IMR-90 (cell line): ENCODE measurements around the gene FEM1A. TPM values are rescaled to one million over a fixed set of nuclear protein-coding genes. Genes with fewer than 3 reads are reported as not detected.

Experiments
- ATAC-seq: fragments of 200-7000 bp; cut with Tn5 transposase; 2 replicates; pipeline ENCODE4 v1.9.1; 2020; ENCODE audit warnings: low read depth, mild to moderate bottlenecking, moderate library complexity
- BruUV-seq: library from RNA; stranded (reverse); fragments of 400-500 nt; replicated peaks from 2 replicates; lab custom pipeline; 2021; lab: Mats Ljungman, UMichigan
- CTCF ChIA-PET: fragments of 300-600 bp; formaldehyde crosslinking; extraction: SDS; loops from one replicate; lab custom pipeline; 2021; ENCODE audit warnings: antibody characterized with exemption; lab: Yijun Ruan, JAX
- POLR2A ChIA-PET: fragments of 300-600 bp; sonication (Branson Sonifier 250); formaldehyde crosslinking; loops from one replicate; lab custom pipeline; 2022; ENCODE audit warnings: antibody characterized with exemption; ENCODE audit not compliant: unreplicated experiment; lab: Charles Lee
- DNase-seq: peaks from one replicate; pipeline ENCODE4 v3.0.0; 2013
- H2AFZ ChIP-seq: replicated peaks from 2 replicates; pipeline ENCODE3; 2013; ENCODE audit warnings: low read length, mild to moderate bottlenecking; ENCODE audit not compliant: poor library complexity
- H2AK5ac ChIP-seq: 2 replicates; pipeline ENCODE4 v1.6.1; 2013; ENCODE audit warnings: low read depth, low read length, inconsistent platforms
- H2AK9ac ChIP-seq: replicated peaks from 2 replicates; pipeline ENCODE3; 2013; ENCODE audit warnings: mild to moderate bottlenecking, low read depth, low read length, moderate library complexity; ENCODE audit not compliant: poor library complexity
- H2BK120ac ChIP-seq: 2 replicates; pipeline ENCODE4 v1.6.1; 2013; ENCODE audit warnings: low read depth, low read length, inconsistent platforms
- H2BK15ac ChIP-seq: 3 replicates; pipeline ENCODE4 v1.6.1; 2013; ENCODE audit warnings: low read depth, low read length, inconsistent platforms
- H2BK20ac ChIP-seq: 2 replicates; pipeline ENCODE4 v1.6.1; 2013; ENCODE audit warnings: low read depth, mild to moderate bottlenecking, inconsistent platforms, low read length, moderate library complexity
- H2BK5ac ChIP-seq: 2 replicates; pipeline ENCODE4 v1.6.1; 2013; ENCODE audit warnings: mild to moderate bottlenecking, low read depth, low read length, inconsistent platforms; ENCODE audit not compliant: poor library complexity, severe bottlenecking
- H3K14ac ChIP-seq: replicated peaks from 2 replicates; pipeline ENCODE4 v1.6.1; 2013; ENCODE audit warnings: low read depth, low read length, inconsistent platforms
- H3K18ac ChIP-seq: 2 replicates; pipeline ENCODE4 v1.6.1; 2013; ENCODE audit warnings: low read depth, low read length, control low read depth
- H3K23ac ChIP-seq: 2 replicates; pipeline ENCODE4 v1.6.1; 2013; ENCODE audit warnings: low read depth, low read length, inconsistent platforms
- H3K27ac ChIP-seq: 2 replicates; pipeline ENCODE4 v1.5.1; 2013; ENCODE audit warnings: mild to moderate bottlenecking, control low read depth, low read length; ENCODE audit not compliant: insufficient read depth
- H3K27me3 ChIP-seq: 2 replicates; pipeline ENCODE4 v1.6.1; 2013; ENCODE audit warnings: low read length; ENCODE audit not compliant: control insufficient read depth, insufficient read depth
- H3K36me3 ChIP-seq: 2 replicates; pipeline ENCODE4 v1.6.1; 2013; ENCODE audit warnings: low read length, mixed read lengths; ENCODE audit not compliant: control insufficient read depth, insufficient read depth
- H3K4ac ChIP-seq: 2 replicates; pipeline ENCODE4 v1.6.1; 2013; ENCODE audit warnings: low read depth, low read length, inconsistent platforms
- H3K4me1 ChIP-seq: 2 replicates; pipeline ENCODE4 v1.6.1; 2013; ENCODE audit warnings: low read length, mixed read lengths; ENCODE audit not compliant: control insufficient read depth, insufficient read depth
- H3K4me2 ChIP-seq: 2 replicates; pipeline ENCODE4 v1.6.1; 2013; ENCODE audit warnings: low read depth, mild to moderate bottlenecking, control low read depth, low read length, moderate library complexity
- H3K4me3 ChIP-seq: 2 replicates; pipeline ENCODE4 v1.5.1; 2013; ENCODE audit warnings: low read depth, mild to moderate bottlenecking, control low read depth, low read length, moderate library complexity; ENCODE audit not compliant: insufficient read depth
- H3K56ac ChIP-seq: 2 replicates; pipeline ENCODE4 v1.6.1; 2013; ENCODE audit warnings: low read length, inconsistent platforms; ENCODE audit not compliant: insufficient read depth; ENCODE audit errors: extremely low read depth
- H3K79me1 ChIP-seq, 2 experiments: 2 replicates each; pipeline ENCODE4 v1.6.1; 2013; ENCODE audit warnings: low read length in 2 of 2, inconsistent platforms in 1 of 2, low read depth in 1 of 2
- H3K9ac ChIP-seq: 2 replicates; pipeline ENCODE4 v1.6.1; 2013; ENCODE audit warnings: low read depth, low read length, control low read depth
- H3K9me1 ChIP-seq: 2 replicates; pipeline ENCODE4 v1.6.1; 2013; ENCODE audit warnings: low read length, inconsistent platforms; ENCODE audit not compliant: insufficient read depth
- H3K9me3 ChIP-seq: 2 replicates; pipeline ENCODE4 v1.6.1; 2013; ENCODE audit warnings: low read length; ENCODE audit not compliant: control insufficient read depth, insufficient read depth
- H4K20me1 ChIP-seq: 2 replicates; pipeline ENCODE4 v1.6.1; 2013; ENCODE audit warnings: low read length, inconsistent platforms; ENCODE audit not compliant: insufficient read depth
- H4K5ac ChIP-seq: 2 replicates; pipeline ENCODE4 v1.6.1; 2013; ENCODE audit warnings: mild to moderate bottlenecking, low read depth, low read length, control low read depth
- H4K8ac ChIP-seq, 2 experiments: 2 replicates each; pipeline ENCODE4 v1.6.1; 2013; ENCODE audit warnings: low read depth in 2 of 2, low read length in 2 of 2, control low read depth in 1 of 2, inconsistent platforms in 1 of 2
- H4K91ac ChIP-seq: 2 replicates; pipeline ENCODE4 v1.6.1; 2013; ENCODE audit warnings: low read depth, low read length, inconsistent platforms; ENCODE audit not compliant: insufficient read depth
- BHLHE40 ChIP-seq: fragments of 150-350 bp; IDR thresholded peaks from 2 replicates; pipeline ENCODE4 v1.6.1; 2016; ENCODE audit warnings: mild to moderate bottlenecking, low read depth, low read length
- CEBPB ChIP-seq: IDR thresholded peaks from 2 replicates; pipeline ENCODE4 v1.6.1; 2012; ENCODE audit warnings: low read depth, low read length, improper control_type of control experiment
- CTCF ChIP-seq: conservative IDR thresholded peaks from 2 replicates; pipeline ENCODE4 v1.5.1; 2012; ENCODE audit warnings: mild to moderate bottlenecking, low read depth, low read length, improper control_type of control experiment
- ELK1 ChIP-seq: fragments of 150-350 bp; IDR thresholded peaks from 2 replicates; pipeline ENCODE4 v1.6.1; 2016; ENCODE audit warnings: low read depth, mild to moderate bottlenecking, low read length, moderate library complexity, borderline replicate concordance
- MAFK ChIP-seq: IDR thresholded peaks from 2 replicates; pipeline ENCODE4 v1.6.1; 2012; ENCODE audit warnings: low read depth, low read length, improper control_type of control experiment
- MAZ ChIP-seq: IDR thresholded peaks from 2 replicates; pipeline ENCODE4 v1.6.1; 2012; ENCODE audit warnings: low read depth, mild to moderate bottlenecking, low read length, improper control_type of control experiment, moderate library complexity, borderline replicate concordance
- POLR2A ChIP-seq: IDR thresholded peaks from 2 replicates; pipeline ENCODE4 v1.6.1; 2012; ENCODE audit warnings: mild to moderate bottlenecking, low read depth, low read length
- RAD21 ChIP-seq: IDR thresholded peaks from 2 replicates; pipeline ENCODE4 v1.6.1; 2012; ENCODE audit warnings: low read length, improper control_type of control experiment
- RFX5 ChIP-seq: IDR thresholded peaks from 2 replicates; pipeline ENCODE4 v1.8.0; 2012; ENCODE audit warnings: low read depth, mild to moderate bottlenecking, low read length, moderate library complexity
- SMC3 ChIP-seq: fragments of 150-350 bp; IDR thresholded peaks from 2 replicates; pipeline ENCODE4 v1.6.1; 2016; ENCODE audit warnings: low read depth, mild to moderate bottlenecking, antibody characterized with exemption, low read length, moderate library complexity
- USF2 ChIP-seq: fragments of 150-350 bp; IDR thresholded peaks from 2 replicates; pipeline ENCODE4 v1.6.1; 2017; ENCODE audit warnings: mild to moderate bottlenecking, antibody characterized with exemption, low read length, low read depth
- WGBS, 2 experiments: methylation state at CpG; one replicate each; pipeline versions ENCODE4 v1.1.5 to v1.1.7; 2013; ENCODE audit warnings: missing lambda C conversion rate in 2 of 2; ENCODE audit not compliant: insufficient read length in 1 of 2; ENCODE audit errors: extremely low coverage in 2 of 2; 5-methylcytosine and 5-hydroxymethylcytosine counted together
- dilution Hi-C: fragments of 300-500 bp; cut with HindIII; formaldehyde crosslinking; loops from one replicate; pipeline ENCODE4 v1.14.3; 2018; ENCODE audit warnings: low sequenced_read_pairs; ENCODE audit not compliant: unreplicated experiment
- in situ Hi-C: fragments of 300-500 bp; cut with MboI; formaldehyde crosslinking; loops from 3 replicates; pipeline ENCODE4 v1.14.3; 2019; ENCODE audit warnings: low sequenced_read_pairs, inconsistent platforms, mixed read lengths
- intact Hi-C: fragments of 100-400 bp; cut with micrococcal nuclease; formaldehyde crosslinking; loops from 2 replicates; pipeline ENCODE4 v1.10.0; 2022
- polyA plus RNA-seq, 3 experiments: library from polyadenylated mRNA; depleted of rRNA; stranded (reverse); fragments of >200 nt; gene quantifications; 2 replicates each; pipeline ENCODE4 v1.2.3, GENCODE V29; 2012; ENCODE audit warnings: low replicate concordance in 1 of 3
- total RNA-seq: library from RNA; depleted of rRNA; stranded (reverse); fragments of >200 nt; gene quantifications from 2 replicates; pipeline ENCODE4 v1.2.3, GENCODE V29; 2012

The FEM1A gene
- total and polyA plus RNA-seq, 2 of the 4 experiments (the other 2 are of a cell fraction) = 5.3 to 8.8 TPM

GRCh38 chr19:4823577-4823976 lies 32.0 kb downstream of the FEM1A start:
- H4K8ac ChIP-seq = no peak overlapping the region
- DNase-seq = no peak
- TF ChIP-seq CEBPB (no peak), ELK1 (no peak), SMC3 (no peak), CTCF (no peak), POLR2A (no peak), RAD21 (no peak), MAZ (no peak), MAFK (no peak), RFX5 (no peak), USF2 (no peak), BHLHE40 (no peak)
- H2BK20ac ChIP-seq = no peak overlapping the region
- peaks cover 9% of the 10 kb centered on the region for H3K36me3 ChIP-seq
- no peak overlapping the region for H3K4me3 ChIP-seq
- no peak overlapping the region for H3K23ac ChIP-seq
- H2AK5ac ChIP-seq = no peak overlapping the region
- H4K91ac ChIP-seq = no peak overlapping the region
- no peaks in the 10 kb centered on the region for H3K4me1 ChIP-seq
- no peak overlapping the region for H3K27ac ChIP-seq
- BruUV-seq = no TSS peak
- in situ Hi-C loops = no loop called here
- H3K4ac ChIP-seq = no peak overlapping the region
- intact Hi-C loops = no loop called here
- H3K14ac ChIP-seq = no peak overlapping the region
- H3K56ac ChIP-seq = no peak overlapping the region
- H2BK120ac ChIP-seq = no peak overlapping the region
- CTCF ChIA-PET = interaction anchor here (0.7 kb wide), 1 partner anchor 88 kb away, joined by 3 read pairs; no protein-coding TSS in a partner anchor
- H3K9ac ChIP-seq = no peak overlapping the region
- no peaks in the 10 kb centered on the region for H3K9me3 ChIP-seq
- no peak overlapping the region for H3K4me2 ChIP-seq
- no peak overlapping the region for H2BK5ac ChIP-seq
- ATAC-seq = no peak
- H3K18ac ChIP-seq = no peak overlapping the region
- dilution Hi-C loops = no loop called here
- H3K27me3 ChIP-seq = no peaks in the 10 kb centered on the region
- no peaks in the 10 kb centered on the region for H3K9me1 ChIP-seq
- no peak overlapping the region for H2AK9ac ChIP-seq
- POLR2A ChIA-PET = no interaction called here
- H4K5ac ChIP-seq = no peak overlapping the region
- H4K20me1 ChIP-seq = peaks cover 20% of the 10 kb centered on the region
- H3K79me1 ChIP-seq = peaks cover 15 to 54% of the 10 kb centered on the region in 2 experiments
- no peak overlapping the region for H2BK15ac ChIP-seq
- WGBS, 2 experiments = no CpG with 5 or more reads among the region's 6 CpGs
- H2AFZ ChIP-seq = no peak overlapping the region
